ENCODE data around the gene TK2.
"Not testable (repeated sequence)": the region's sequence is repeated elsewhere in the genome, so short reads cannot be mapped to it uniquely, and the experiment has no call there.

The TK2 gene

GRCh38 chr16:66480265-66481080, 69.4 kb downstream of the TK2 start:
- FAIRE-seq, result no peak

- FAIRE-seq, result no peak
Measured at GRCh38 chr16:66479661-66480264, 70.2 kb downstream of the TK2 start.

GRCh38 chr16:66478733-66479511, 71.0 kb downstream of the TK2 start:
- no peak for FAIRE-seq

- no peak for FAIRE-seq
Measured at GRCh38 chr16:66477028-66477515, 72.8 kb downstream of the TK2 start.

GRCh38 chr16:66476328-66477027, 73.4 kb downstream of the TK2 start:
- no peak for FAIRE-seq

- FAIRE-seq, result no peak
Measured at GRCh38 chr16:66475232-66475631, 74.7 kb downstream of the TK2 start.

- FAIRE-seq, result no peak
Measured at GRCh38 chr16:66474750-66475199, 75.1 kb downstream of the TK2 start.

GRCh38 chr16:66473654-66474519, 76.0 kb downstream of the TK2 start:
- no peak for FAIRE-seq

- FAIRE-seq, result no peak
Measured at GRCh38 chr16:66473051-66473571, 76.8 kb downstream of the TK2 start.

GRCh38 chr16:66471716-66472393, 78.1 kb downstream of the TK2 start:
- no peak for FAIRE-seq

- no peak for FAIRE-seq
Measured at GRCh38 chr16:66471264-66471663, 78.7 kb downstream of the TK2 start.

- no peak for FAIRE-seq
Measured at GRCh38 chr16:66470556-66470955, 79.4 kb downstream of the TK2 start.

GRCh38 chr16:66469947-66470546, 79.9 kb downstream of the TK2 start:
- no peak for FAIRE-seq

GRCh38 chr16:66469291-66469946, 80.5 kb downstream of the TK2 start:
- FAIRE-seq, result no peak

- FAIRE-seq, result no peak
Measured at GRCh38 chr16:66468321-66468965, 81.5 kb downstream of the TK2 start.

GRCh38 chr16:66467611-66468010, 82.3 kb downstream of the TK2 start:
- FAIRE-seq, result no peak

GRCh38 chr16:66466636-66467035, 83.3 kb downstream of the TK2 start:
- FAIRE-seq, result not testable (repeated sequence)

GRCh38 chr16:66465946-66466345, 84.0 kb downstream of the TK2 start:
- FAIRE-seq, result not testable (repeated sequence)

GRCh38 chr16:66462912-66463311, 87.0 kb downstream of the TK2 start:
- no peak for FAIRE-seq
